SK-N-MC (cell line): Measurements from ENCODE around the gene ADGRB2.

Experiments used
- DNase-seq: peaks from one replicate; pipeline ENCODE4 v3.0.0-alpha.2; 2011; ENCODE audit warnings: low read depth, low spot score
- H3K27ac ChIP-seq: fragments of 200-600 bp; sonication (generic); 2 replicates; pipeline ENCODE4 v1.5.1; 2016; ENCODE audit warnings: mixed run types
- H3K36me3 ChIP-seq: fragments of 200-600 bp; sonication (generic); 2 replicates; pipeline ENCODE4 v1.6.1; 2017; ENCODE audit warnings: antibody characterized with exemption, low read length, mixed read lengths; ENCODE audit not compliant: insufficient read depth
- H3K4me3 ChIP-seq: fragments of 200-600 bp; sonication (generic); 2 replicates; pipeline ENCODE4 v1.5.1; 2016
- H3K9ac ChIP-seq: fragments of 200-600 bp; sonication (generic); 2 replicates; pipeline ENCODE4 v1.8.0; 2017; ENCODE audit warnings: mixed run types, mixed read lengths; ENCODE audit not compliant: insufficient read length
- H3K9me3 ChIP-seq: fragments of 200-600 bp; sonication (generic); 2 replicates; pipeline ENCODE4 v1.6.1; 2017; ENCODE audit warnings: low read depth, mild to moderate bottlenecking, antibody characterized with exemption, low read length, moderate library complexity, mixed read lengths
- EZH2 ChIP-seq: fragments of 200-600 bp; sonication (generic); IDR thresholded peaks from one replicate; pipeline ENCODE4 v1.6.1; 2017; ENCODE audit warnings: antibody characterized with exemption
- FOXP2 ChIP-seq: optimal IDR thresholded peaks from 2 replicates; pipeline ENCODE3; 2011; ENCODE audit warnings: mild to moderate bottlenecking, moderate library complexity; ENCODE audit not compliant: insufficient read depth; ENCODE audit errors: extremely low read length, control extremely low read depth
- POLR2AphosphoS5 ChIP-seq: IDR thresholded peaks from 2 replicates; pipeline ENCODE4 v1.6.1; 2012; ENCODE audit warnings: mild to moderate bottlenecking, low read depth, low read length, borderline replicate concordance

ADGRB2 gene

GRCh38 chr1:31725777-31726535 lies 38.2 kb downstream of the ADGRB2 start:
- no peak for TF ChIP-seq EZH2
- TF ChIP-seq FOXP2: no peak
- no peak for TF ChIP-seq POLR2AphosphoS5
- DNase-seq: no peak
- no peaks in the 10 kb centered on the region for H3K9me3 ChIP-seq

GRCh38 chr1:31725134-31725533 lies 39.0 kb downstream of the ADGRB2 start:
- H3K9ac ChIP-seq: no peak overlapping the region
- H3K4me3 ChIP-seq: no peak overlapping the region
- H3K9me3 ChIP-seq: no peaks in the 10 kb centered on the region
- H3K27ac ChIP-seq: no peak overlapping the region
- no peak for DNase-seq
- TF ChIP-seq EZH2: no peak
- no peak for TF ChIP-seq POLR2AphosphoS5
- TF ChIP-seq FOXP2: no peak
- H3K36me3 ChIP-seq: no peaks in the 10 kb centered on the region; the same call in 1 of the 2 replicates

More at GRCh38 chr1:31725777-31726535, 38.2 kb downstream of the ADGRB2 start:
- Histone ChIP-seq H3K4me3 (no peak overlapping the region), H3K36me3 (peaks cover 4% of the 10 kb centered on the region; the same call in 1 of the 2 replicates), H3K27ac (no peak overlapping the region), H3K9ac (no peak overlapping the region)

GRCh38 chr1:31723828-31724359 lies 40.2 kb downstream of the ADGRB2 start:
- no peak for DNase-seq
- Histone ChIP-seq H3K9me3 (no peaks in the 10 kb centered on the region), H3K27ac (no peak overlapping the region), H3K9ac (no peak overlapping the region), H3K4me3 (no peak overlapping the region), H3K36me3 (no peaks in the 10 kb centered on the region)
- no peak for TF ChIP-seq POLR2AphosphoS5
- TF ChIP-seq EZH2: no peak
- no peak for TF ChIP-seq FOXP2

- TF ChIP-seq FOXP2 (no peak), EZH2 (no peak), POLR2AphosphoS5 (no peak)
Observed at GRCh38 chr1:31718327-31718897, 45.7 kb downstream of the ADGRB2 start.

GRCh38 chr1:31717341-31717740 lies 46.8 kb downstream of the ADGRB2 start:
- DNase-seq: no peak
- no peaks in the 10 kb centered on the region for H3K9me3 ChIP-seq
- H3K27ac ChIP-seq: no peak overlapping the region
- no peaks in the 10 kb centered on the region for H3K36me3 ChIP-seq
- no peak overlapping the region for H3K4me3 ChIP-seq
- TF ChIP-seq EZH2 (no peak), FOXP2 (no peak), POLR2AphosphoS5 (no peak)
- H3K9ac ChIP-seq: no peak overlapping the region

More at GRCh38 chr1:31718327-31718897, 45.7 kb downstream of the ADGRB2 start:
- H3K36me3 ChIP-seq: no peaks in the 10 kb centered on the region
- DNase-seq: no peak
- no peak overlapping the region for H3K27ac ChIP-seq
- no peak overlapping the region for H3K9ac ChIP-seq
- no peaks in the 10 kb centered on the region for H3K9me3 ChIP-seq
- no peak overlapping the region for H3K4me3 ChIP-seq

GRCh38 chr1:31715873-31716220 lies 48.3 kb downstream of the ADGRB2 start:
- Histone ChIP-seq H3K4me3 (no peak overlapping the region), H3K9me3 (no peaks in the 10 kb centered on the region), H3K27ac (no peak overlapping the region), H3K36me3 (no peaks in the 10 kb centered on the region), H3K9ac (no peak overlapping the region)
- no peak for DNase-seq
- TF ChIP-seq FOXP2 (no peak), EZH2 (no peak), POLR2AphosphoS5 (no peak)

- no peak for TF ChIP-seq FOXP2
- TF ChIP-seq EZH2: no peak
- no peak for TF ChIP-seq POLR2AphosphoS5
- Histone ChIP-seq H3K4me3 (no peak overlapping the region), H3K27ac (no peak overlapping the region), H3K9me3 (no peaks in the 10 kb centered on the region), H3K36me3 (no peaks in the 10 kb centered on the region), H3K9ac (no peak overlapping the region)
- no peak for DNase-seq
Observed at GRCh38 chr1:31715087-31715872, 48.9 kb downstream of the ADGRB2 start.

- Histone ChIP-seq H3K36me3 (no peaks in the 10 kb centered on the region), H3K9ac (no peak overlapping the region), H3K4me3 (no peak overlapping the region), H3K27ac (no peak overlapping the region), H3K9me3 (no peaks in the 10 kb centered on the region)
- DNase-seq: no peak
- no peak for TF ChIP-seq EZH2
- no peak for TF ChIP-seq FOXP2
Observed at GRCh38 chr1:31714442-31715086, 49.6 kb downstream of the ADGRB2 start.
